SJCRH30 (cell line): ENCODE results near the gene NRL. TPM values are rescaled to one million over a fixed set of nuclear protein-coding genes. Genes with fewer than 3 reads are reported as not detected.

ENCODE experiments used
- DNase-seq, 2 experiments: peaks; one replicate each; pipeline ENCODE4 v3.0.0-alpha.2; 2015 to 2020
- H3K27ac ChIP-seq: fragments of 250-450 bp; sonication (Bioruptor Pico); 2 replicates; pipeline ENCODE4 v1.5.1; 2020; ENCODE audit warnings: mild to moderate bottlenecking, moderate library complexity
- H3K27me3 ChIP-seq: fragments of 250-450 bp; sonication (Bioruptor Pico); 2 replicates; pipeline ENCODE4 v1.5.1; 2020; ENCODE audit warnings: mild to moderate bottlenecking, moderate library complexity
- H3K36me3 ChIP-seq: fragments of 250-450 bp; sonication (Bioruptor Pico); 2 replicates; pipeline ENCODE4 v1.5.1; 2020; ENCODE audit warnings: mild to moderate bottlenecking, moderate library complexity
- H3K4me1 ChIP-seq: fragments of 250-450 bp; sonication (Bioruptor Pico); 2 replicates; pipeline ENCODE4 v1.5.1; 2020; ENCODE audit warnings: mild to moderate bottlenecking, moderate library complexity
- H3K4me3 ChIP-seq: fragments of 250-450 bp; sonication (Bioruptor Pico); 2 replicates; pipeline ENCODE4 v1.5.1; 2020; ENCODE audit warnings: mild to moderate bottlenecking, moderate library complexity
- H3K9me3 ChIP-seq: fragments of 250-450 bp; sonication (Bioruptor Pico); replicated peaks from 2 replicates; pipeline ENCODE4 v1.5.1; 2020; ENCODE audit warnings: mild to moderate bottlenecking, moderate library complexity
- total RNA-seq: library from RNA; depleted of rRNA; stranded (reverse); fragments of >200 nt; shearing (Covaris generic); gene quantifications from 2 replicates; pipeline ENCODE4 v1.2.3, GENCODE V29; 2014

Gene NRL
- total RNA-seq, 1 experiment from 2014 or later = 4.4 TPM

DNA sequence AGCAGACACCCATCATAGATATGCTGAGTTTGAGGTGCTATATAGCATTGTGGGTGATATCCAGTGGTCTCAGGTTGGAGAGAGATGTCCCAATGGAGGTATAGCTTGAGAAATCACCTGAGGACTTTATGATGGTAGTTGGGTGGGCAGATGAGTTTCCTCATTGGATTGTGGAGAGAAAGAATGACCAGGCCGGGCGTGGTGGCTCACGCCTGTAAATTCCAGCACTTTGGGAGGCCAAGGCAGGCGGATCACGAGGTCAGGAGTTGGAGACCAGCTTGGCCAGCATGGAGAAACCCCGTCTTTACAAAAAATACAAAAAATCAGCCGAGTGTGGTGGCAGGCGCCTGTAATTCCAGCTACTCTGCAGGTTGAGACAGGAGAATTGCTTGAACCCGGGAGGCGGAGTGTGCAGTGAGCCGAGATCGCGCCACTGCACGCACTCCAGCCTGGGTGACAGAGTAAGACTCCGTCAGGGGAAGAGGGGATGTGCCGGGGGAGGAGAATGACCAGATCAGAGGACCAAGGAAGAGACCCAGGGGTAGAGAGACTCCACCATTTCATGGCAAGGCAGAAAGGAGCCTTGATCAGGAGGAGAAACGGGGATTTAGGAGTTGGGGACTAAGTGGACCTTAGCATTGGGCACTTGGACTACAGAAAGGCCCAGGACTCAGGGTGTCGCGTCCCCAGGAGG is 21.4 kb downstream of the NRL start:
- peak overlapping the region; percentile 85 for H3K4me3 ChIP-seq
- no peaks in the 10 kb centered on the region; the same call in 1 of the 2 replicates for H3K36me3 ChIP-seq
- no peak for DNase-seq
- no peaks in the 10 kb centered on the region for H3K27me3 ChIP-seq
- no peaks in the 10 kb centered on the region for H3K9me3 ChIP-seq
- peaks cover 10% of the 10 kb centered on the region for H3K4me1 ChIP-seq
- peak overlapping the region; percentile 12; the same call in 1 of the 2 replicates for H3K27ac ChIP-seq

DNA sequence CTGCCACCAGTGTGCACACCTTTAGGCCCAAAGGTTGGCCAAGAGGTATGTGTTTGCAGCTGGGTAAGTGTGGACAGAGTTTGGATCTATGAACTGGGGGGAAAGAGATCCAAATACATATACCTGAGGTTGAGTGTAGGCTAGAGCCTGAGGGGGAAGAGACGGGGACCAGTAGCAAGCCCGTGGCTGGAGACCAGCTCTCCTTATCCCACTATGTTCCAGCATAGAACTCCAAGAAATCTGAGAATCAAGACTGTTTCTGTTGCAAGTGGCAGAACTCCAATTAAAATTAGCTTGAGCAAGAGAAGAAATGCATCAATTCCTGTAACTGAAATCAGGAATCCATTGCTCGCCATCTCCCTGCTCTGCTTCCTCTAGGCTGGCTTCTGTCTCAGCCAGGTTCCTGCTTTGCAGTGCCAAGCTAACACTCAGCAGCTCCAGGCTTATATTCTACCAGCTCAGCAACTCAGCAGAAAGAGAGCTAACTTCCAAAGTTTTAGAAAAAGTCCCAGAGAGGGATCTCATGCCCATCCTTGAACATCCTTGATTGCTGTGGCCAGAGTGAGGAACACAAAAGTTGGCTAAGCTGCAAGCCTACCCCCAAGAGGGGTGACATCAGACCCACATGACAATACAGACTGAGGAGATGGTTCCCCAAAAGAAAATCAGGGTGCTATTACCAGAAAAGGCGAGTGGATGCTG is 22.1 kb downstream of the NRL start:
- Histone ChIP-seq H3K9me3 (no peaks in the 10 kb centered on the region), H3K4me3 (no peak overlapping the region), H3K4me1 (peaks cover 10% of the 10 kb centered on the region), H3K36me3 (no peaks in the 10 kb centered on the region; the same call in 1 of the 2 replicates), H3K27me3 (no peaks in the 10 kb centered on the region), H3K27ac (no peak overlapping the region)
- DNase-seq = no peak

DNA sequence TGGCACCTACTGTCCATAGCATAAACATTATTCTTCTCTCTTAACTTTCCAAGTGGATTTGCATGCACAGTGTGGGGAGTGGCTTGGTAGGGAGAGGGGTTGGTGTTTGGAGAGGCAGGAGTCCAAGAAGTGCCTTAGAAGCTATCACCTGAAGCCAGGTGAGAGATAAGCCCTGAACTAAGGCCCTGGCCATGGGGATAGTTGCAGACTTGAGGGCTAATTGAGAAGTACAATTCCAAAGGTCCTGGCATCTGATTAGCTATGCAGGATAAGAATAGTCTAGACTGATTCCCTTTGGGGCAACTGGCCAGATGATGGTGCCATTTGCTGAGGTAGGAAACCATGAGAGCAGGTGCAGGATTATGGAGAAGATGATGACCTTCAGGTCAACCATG is 22.6 kb downstream of the NRL start:
- DNase-seq = no peak
- Histone ChIP-seq H3K36me3 (no peaks in the 10 kb centered on the region; the same call in 1 of the 2 replicates), H3K9me3 (no peaks in the 10 kb centered on the region), H3K4me3 (no peak overlapping the region), H3K27ac (no peak overlapping the region), H3K27me3 (no peaks in the 10 kb centered on the region), H3K4me1 (peaks cover 13% of the 10 kb centered on the region)

DNA sequence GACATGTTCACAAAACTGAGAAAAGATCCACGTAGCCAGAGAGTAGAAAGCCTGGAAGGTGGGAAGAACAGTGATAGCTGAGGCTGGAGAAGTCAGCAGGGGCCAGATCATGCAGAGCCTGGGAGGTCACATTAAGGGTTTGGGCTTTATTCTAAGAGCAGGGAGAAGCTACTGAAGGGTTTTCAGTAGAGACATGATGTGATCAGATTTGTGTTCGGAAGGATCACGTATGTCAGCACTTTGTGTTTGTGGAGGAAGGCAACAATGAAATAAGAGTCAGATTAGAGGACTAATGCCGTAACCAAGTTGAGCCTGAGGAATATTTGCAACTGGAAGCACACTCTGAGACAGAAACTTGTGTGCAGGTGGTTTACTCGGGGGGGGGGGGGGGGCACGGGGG is 24.9 kb downstream of the NRL start:
- Histone ChIP-seq H3K27me3 (no peaks in the 10 kb centered on the region), H3K27ac (no peak overlapping the region), H3K4me1 (peaks cover 11% of the 10 kb centered on the region; the same call in 1 of the 2 replicates), H3K9me3 (no peaks in the 10 kb centered on the region), H3K4me3 (no peak overlapping the region), H3K36me3 (no peaks in the 10 kb centered on the region)
- DNase-seq = no peak

DNA sequence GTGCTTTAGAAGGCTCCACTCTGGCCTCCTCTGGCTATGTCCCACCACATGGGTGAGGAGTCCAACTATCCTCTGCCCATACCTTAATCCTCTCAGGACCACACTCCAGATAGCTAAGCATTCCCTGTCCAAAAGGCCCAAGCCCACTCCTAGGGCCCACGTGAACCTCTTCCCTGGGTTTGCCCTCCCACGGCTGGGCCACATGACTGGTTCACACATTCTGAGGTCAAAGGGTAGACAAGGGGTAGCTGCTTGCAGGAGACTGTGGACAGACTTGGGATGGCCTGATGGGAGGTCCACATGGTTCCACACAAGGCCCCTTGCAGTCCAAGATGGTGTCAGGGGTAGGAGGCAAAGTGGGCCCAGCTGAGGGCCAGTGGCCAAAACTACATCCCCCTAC is 26.7 kb downstream of the NRL start:
- no peak overlapping the region for H3K27ac ChIP-seq
- DNase-seq = no peak
- no peaks in the 10 kb centered on the region for H3K9me3 ChIP-seq
- no peak overlapping the region for H3K4me3 ChIP-seq
- peaks cover 8% of the 10 kb centered on the region; the same call in 1 of the 2 replicates for H3K4me1 ChIP-seq
- no peaks in the 10 kb centered on the region for H3K27me3 ChIP-seq
- H3K36me3 ChIP-seq = no peaks in the 10 kb centered on the region

DNA sequence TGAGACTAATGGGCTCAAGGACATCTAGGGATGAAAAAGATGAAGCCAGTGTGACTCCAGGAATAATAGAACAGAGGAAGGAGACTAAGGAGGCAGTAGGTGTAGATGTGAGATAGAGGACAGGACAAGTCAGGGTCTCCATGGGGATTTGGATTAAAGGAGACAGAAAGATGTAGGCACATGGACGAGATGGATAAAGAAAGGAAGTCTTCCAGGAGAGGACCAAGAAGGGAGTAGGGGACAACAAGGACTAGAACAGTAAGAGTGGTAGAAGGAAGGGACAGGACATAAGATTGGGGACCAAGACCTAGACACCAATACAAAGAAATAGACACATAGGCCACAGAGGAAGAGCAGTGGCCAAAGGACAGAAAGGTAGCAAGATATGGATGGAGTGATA is 27.7 kb downstream of the NRL start:
- H3K27me3 ChIP-seq = no peaks in the 10 kb centered on the region
- H3K27ac ChIP-seq = no peak overlapping the region; the same call in 1 of the 2 replicates
- H3K4me3 ChIP-seq = no peak overlapping the region
- peaks cover 8% of the 10 kb centered on the region; the same call in 1 of the 2 replicates for H3K4me1 ChIP-seq
- H3K36me3 ChIP-seq = no peaks in the 10 kb centered on the region
- DNase-seq = no peak
- no peaks in the 10 kb centered on the region for H3K9me3 ChIP-seq

DNA sequence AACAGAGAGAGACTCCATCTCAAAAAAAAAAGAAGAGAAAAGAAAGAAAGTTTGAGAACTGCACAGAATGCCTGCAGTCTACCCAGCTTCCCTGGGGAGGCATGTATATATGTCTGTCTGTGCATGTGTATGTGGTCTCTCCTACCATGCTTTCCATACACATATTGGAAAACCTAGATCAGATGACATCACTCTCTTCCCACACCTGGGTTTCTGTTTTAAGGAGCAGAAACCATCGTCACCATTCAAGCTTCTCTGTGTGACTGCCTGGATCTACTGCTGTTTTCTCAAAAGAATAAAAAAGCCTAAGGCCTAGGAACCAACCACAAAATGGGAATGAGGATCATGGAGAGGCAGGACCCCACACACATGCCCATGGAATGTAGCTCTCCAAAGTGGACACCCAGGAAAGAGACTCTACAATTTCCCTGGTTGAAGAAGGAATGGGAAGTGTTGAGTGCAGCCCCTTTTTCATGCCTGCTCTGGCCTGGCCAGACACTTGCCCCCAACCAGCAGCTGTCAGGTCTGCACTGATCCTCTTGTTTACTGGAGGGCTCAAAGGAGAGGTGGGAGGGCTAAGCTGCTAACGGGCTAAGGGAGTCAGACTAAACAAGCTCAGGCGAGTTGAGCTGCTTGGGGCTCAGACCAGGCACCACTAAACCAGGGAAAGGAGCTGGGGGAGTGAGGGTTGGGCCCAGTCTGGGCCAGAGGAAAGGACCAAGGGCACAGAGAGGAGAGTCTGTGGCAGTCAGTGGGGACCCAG is 28.4 kb downstream of the NRL start:
- H3K27me3 ChIP-seq = no peaks in the 10 kb centered on the region
- peaks cover 8% of the 10 kb centered on the region; the same call in 1 of the 2 replicates for H3K4me1 ChIP-seq
- H3K4me3 ChIP-seq = no peak overlapping the region
- peak; percentile 71 to 75 for DNase-seq
- H3K27ac ChIP-seq = no peak overlapping the region; the same call in 1 of the 2 replicates
- no peaks in the 10 kb centered on the region for H3K9me3 ChIP-seq
- H3K36me3 ChIP-seq = no peaks in the 10 kb centered on the region

DNA sequence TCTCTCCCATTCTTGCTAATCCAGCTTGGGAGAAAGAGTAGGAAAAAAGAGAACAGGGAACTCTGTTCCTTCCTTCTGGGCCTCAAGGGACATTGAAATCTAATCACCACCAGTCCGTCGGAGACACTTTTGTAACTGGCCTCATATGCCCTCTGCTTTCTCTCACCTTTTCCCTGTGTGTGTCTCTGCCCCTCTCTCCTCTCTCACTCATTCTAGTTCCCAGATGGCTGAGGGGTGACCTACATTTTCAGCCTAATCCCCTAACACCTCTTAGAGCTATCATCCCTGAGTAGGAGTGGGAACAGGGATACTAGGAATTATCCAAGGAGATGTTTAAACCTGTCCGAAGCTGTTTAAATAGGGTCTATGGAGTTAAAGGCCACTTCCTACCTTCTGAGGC is 29.5 kb downstream of the NRL start:
- Histone ChIP-seq H3K27me3 (0 out of 2 replicates have a peak, but pooled peaks cover 2% of the 10 kb centered on the region), H3K36me3 (no peaks in the 10 kb centered on the region), H3K4me3 (no peak overlapping the region), H3K4me1 (peaks cover 8% of the 10 kb centered on the region; the same call in 1 of the 2 replicates), H3K27ac (no peak overlapping the region), H3K9me3 (no peaks in the 10 kb centered on the region)
- no peak for DNase-seq

DNA sequence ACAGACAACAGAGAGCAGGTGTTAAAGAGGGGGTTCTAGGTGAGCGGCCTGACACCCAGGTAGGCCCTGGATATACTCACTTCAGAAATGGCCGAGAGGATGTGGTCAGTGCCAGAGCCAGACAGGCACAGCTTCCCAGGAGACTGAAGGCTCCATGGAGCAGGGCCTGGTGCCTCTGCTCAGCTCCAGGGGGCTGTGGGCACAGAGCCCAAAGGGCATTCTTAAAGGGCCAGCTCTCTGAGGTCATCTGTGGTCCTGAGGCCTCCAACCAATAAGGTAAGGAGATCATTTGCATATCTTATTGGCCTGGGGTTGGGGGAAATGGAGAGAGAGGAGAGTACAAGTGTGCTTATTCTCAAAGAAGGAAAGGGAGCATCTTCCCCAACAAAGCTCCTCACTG is 30.3 kb downstream of the NRL start:
- Histone ChIP-seq H3K36me3 (no peaks in the 10 kb centered on the region), H3K27me3 (0 out of 2 replicates have a peak, but pooled peaks cover 2% of the 10 kb centered on the region), H3K4me1 (peaks cover 8% of the 10 kb centered on the region; the same call in 1 of the 2 replicates), H3K27ac (no peak overlapping the region), H3K9me3 (no peaks in the 10 kb centered on the region), H3K4me3 (no peak overlapping the region)
- no peak for DNase-seq

DNA sequence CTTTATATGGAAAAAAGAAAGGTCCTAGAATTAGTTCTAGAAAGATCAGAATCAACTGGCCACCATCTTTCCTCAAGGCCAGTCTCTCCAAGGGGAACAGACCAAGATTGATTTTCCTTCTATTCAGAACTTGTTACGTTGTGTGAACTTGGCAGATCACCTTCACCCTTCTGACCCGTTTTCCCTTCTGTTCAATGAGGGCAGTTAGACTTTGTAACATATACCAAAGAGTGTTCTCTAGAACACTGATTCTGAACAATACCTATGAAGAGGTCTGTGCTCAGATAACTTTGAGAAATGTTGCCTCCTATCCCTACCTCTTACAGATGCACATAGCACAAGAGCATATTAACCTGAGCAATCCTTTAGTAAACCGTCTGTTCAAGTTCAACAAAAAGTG is 31.3 kb downstream of the NRL start:
- DNase-seq = no peak
- H3K27me3 ChIP-seq = 0 out of 2 replicates have a peak, but pooled peaks cover 2% of the 10 kb centered on the region

DNA sequence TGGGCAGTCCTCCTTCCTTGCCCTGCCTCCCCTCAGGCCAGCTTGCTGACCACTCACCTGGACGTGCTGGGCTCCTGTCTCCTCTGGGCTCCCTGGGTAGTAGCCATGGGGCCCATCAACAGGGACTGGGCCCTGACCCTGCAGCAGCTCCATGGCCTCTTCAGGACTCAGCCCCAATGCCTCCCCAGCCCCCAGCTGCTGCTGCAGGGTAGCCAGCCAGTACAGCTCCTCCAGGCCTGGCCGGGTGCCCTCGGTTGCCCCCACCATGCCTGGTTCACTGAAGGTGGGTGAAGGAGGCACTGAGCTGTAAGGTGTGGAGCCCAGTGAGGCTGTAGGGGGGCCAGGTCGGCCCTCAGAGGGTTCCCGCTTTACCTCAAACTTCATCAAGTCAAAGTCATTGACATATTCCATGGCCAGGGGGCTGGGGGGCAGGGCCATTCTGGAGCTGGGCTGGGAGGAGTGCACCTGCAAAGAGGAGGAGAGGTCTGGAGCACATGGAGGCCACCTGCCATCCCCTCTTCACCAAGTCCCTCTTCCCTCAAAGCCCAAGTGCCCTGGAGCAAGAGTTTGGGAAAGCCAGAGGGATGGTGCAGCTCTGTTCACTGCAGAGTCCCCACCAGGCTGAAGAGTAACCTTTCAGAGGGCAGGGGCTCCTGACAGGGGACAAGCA is 32.2 kb downstream of the NRL start:
- Histone ChIP-seq H3K27ac (no peak overlapping the region), H3K4me1 (peaks cover 8% of the 10 kb centered on the region; the same call in 1 of the 2 replicates), H3K27me3 (0 out of 2 replicates have a peak, but pooled peaks cover 2% of the 10 kb centered on the region), H3K36me3 (no peaks in the 10 kb centered on the region), H3K4me3 (no peak overlapping the region), H3K9me3 (no peaks in the 10 kb centered on the region)
- no peak for DNase-seq

More for the DNA sequence above, 31.3 kb downstream of the NRL start:
- Histone ChIP-seq H3K9me3 (no peaks in the 10 kb centered on the region), H3K4me3 (no peak overlapping the region), H3K4me1 (peaks cover 8% of the 10 kb centered on the region; the same call in 1 of the 2 replicates), H3K27ac (no peak overlapping the region), H3K36me3 (no peaks in the 10 kb centered on the region)

DNA sequence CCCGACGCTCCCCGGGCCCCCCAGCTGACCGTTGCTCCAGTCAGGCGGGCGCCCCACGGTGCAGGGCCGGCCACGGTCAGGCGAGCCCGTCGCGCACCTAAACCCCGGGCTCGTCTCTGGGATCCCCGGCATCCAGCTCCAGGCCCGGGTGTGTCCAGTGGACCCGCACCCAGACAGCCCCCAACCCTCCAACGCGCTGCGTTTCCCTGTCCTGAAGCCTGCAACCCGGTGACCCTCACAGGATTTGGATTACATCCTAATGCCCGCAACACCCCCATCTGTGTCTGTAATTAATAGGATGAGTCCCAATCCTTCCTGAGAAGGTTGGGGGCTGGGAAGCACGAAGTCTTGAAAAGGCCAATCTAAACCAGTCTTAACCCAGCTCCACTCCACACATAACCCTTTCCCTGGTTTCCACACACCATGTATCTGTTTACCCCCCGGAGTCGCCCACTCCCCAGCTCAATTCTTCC is 33.0 kb downstream of the NRL start:
- no peak for DNase-seq
- no peaks in the 10 kb centered on the region for H3K9me3 ChIP-seq
- H3K4me3 ChIP-seq = no peak overlapping the region
- 0 out of 2 replicates have a peak, but pooled peaks cover 2% of the 10 kb centered on the region for H3K27me3 ChIP-seq
- H3K36me3 ChIP-seq = no peaks in the 10 kb centered on the region
- no peak overlapping the region for H3K27ac ChIP-seq
- H3K4me1 ChIP-seq = peaks cover 2% of the 10 kb centered on the region; the same call in 1 of the 2 replicates

DNA sequence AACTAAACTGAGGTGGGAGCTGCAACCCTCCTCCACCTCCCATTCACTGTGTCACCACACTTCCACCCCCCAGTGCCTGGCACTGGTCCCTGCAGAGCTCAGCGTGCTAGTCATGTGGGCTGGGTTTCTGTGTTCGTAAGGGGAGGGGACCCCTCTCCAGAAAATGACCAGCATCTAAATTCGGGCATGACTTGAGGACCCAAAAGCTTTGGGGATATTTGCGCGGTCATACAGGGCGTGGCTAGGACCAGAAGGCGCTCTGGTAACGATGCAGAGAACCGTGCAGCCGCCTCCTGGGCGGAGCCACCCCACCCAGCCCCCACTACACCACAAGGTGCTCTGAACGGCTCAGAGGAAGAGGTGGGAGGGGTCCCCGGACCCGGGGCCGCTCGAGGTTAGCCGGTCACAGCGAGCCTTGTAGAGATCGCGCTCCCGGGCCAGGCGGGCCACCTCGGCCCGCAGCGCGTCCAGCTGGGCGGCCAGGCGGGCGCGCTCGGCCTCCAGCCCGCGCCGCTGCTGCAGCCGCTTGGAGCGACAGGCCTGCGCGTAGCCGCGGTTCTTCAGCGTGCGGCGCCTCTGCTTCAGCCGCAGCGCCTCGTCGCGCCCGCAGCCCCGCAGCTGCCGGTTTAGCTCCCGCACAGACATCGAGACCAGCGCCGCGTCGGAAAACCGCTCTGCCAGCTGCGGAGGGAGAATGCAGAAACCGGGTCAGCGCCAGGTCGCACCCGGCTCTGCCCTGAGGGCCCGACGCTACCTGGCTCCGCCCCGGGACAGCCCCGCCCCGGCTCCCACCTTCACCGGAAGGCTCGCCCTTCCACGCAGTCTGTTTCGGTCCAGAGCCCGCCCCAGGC is 33.6 kb downstream of the NRL start:
- Histone ChIP-seq H3K36me3 (no peaks in the 10 kb centered on the region), H3K27ac (no peak overlapping the region), H3K4me3 (peak overlapping the region; percentile 50), H3K4me1 (no peaks in the 10 kb centered on the region; the same call in 1 of the 2 replicates), H3K9me3 (no peaks in the 10 kb centered on the region), H3K27me3 (0 out of 2 replicates have a peak, but pooled peaks cover 2% of the 10 kb centered on the region)
- DNase-seq = no peak
